ENCODE results near the gene HOXD8.

- TF ChIP-seq POLR2A (conservative IDR thresholded peaks at IDR 0.05) (no peak), SIRT6 (IDR thresholded peaks at IDR 0.05; ENCODE audit: low read depth, low read length) (no peak), EP300 (IDR thresholded peaks at IDR 0.05; ENCODE audit: low read length) (no peak), BRF1 (IDR thresholded peaks at IDR 0.05; ENCODE audit: borderline replicate concordance, extremely low read depth, insufficient read length) (no peak), EHMT2 (IDR thresholded peaks at IDR 0.05) (no peak), RCOR1 (IDR thresholded peaks at IDR 0.05; ENCODE audit: borderline replicate concordance in 1 of 2, low read depth in 2 of 2, low read length in 2 of 2) (no peak), ZSCAN29 (IDR thresholded peaks at IDR 0.05) (no peak), TAF1 (IDR thresholded peaks at IDR 0.05; ENCODE audit: control insufficient read depth, extremely low read depth, insufficient read depth, low read length, severe bottlenecking) (no peak), STAT5B (CRISPR knock-in tag; IDR thresholded peaks at IDR 0.05) (no peak), CTCF (IDR thresholded peaks at IDR 0.05 in 2 of 3, conservative IDR thresholded peaks at IDR 0.05 in 1 of 3; ENCODE audit: insufficient read depth in 2 of 3, low read depth in 1 of 3, low read length in 3 of 3) (no peak), RBM39 (optimal IDR thresholded peaks at IDR 0.05; ENCODE audit: low read depth, low read length) (no peak)
Observed at GRCh38 chr2:176103194-176103593, 26.3 kb upstream of the HOXD8 start.

All from K562 (cell line).